NB4 (cell line): ENCODE measurements around the gene GRHL3.

ENCODE experiments used
- CTCF ChIP-seq: IDR thresholded peaks from one replicate; pipeline ENCODE4 v1.5.1; 2012; ENCODE audit warnings: low read depth, low read length
- MYC ChIP-seq: IDR thresholded peaks from 2 replicates; pipeline ENCODE4 v1.6.1; 2011; ENCODE audit warnings: low read depth, low read length
- POLR2A ChIP-seq: IDR thresholded peaks from 2 replicates; pipeline ENCODE4 v1.6.1; 2011; ENCODE audit warnings: mild to moderate bottlenecking; ENCODE audit not compliant: insufficient read length; ENCODE audit errors: extremely low read depth

GRCh38 chr1:24357038-24357437 lies 37.9 kb downstream of the GRHL3 start:
- TF ChIP-seq CTCF (no peak), POLR2A (no peak), MYC (no peak)
